GM19240 (cell line): ENCODE measurements around the gene LHFPL3.
"Not testable (repeated sequence)": the region's sequence is repeated elsewhere in the genome, so short reads cannot be mapped to it uniquely, and the experiment has no call there.

Experiments used
- DNase-seq: peaks from one replicate; pipeline ENCODE4 v3.0.0; 2011; ENCODE audit warnings: low spot score; ENCODE audit not compliant: insufficient read length

LHFPL3 gene

DNA sequence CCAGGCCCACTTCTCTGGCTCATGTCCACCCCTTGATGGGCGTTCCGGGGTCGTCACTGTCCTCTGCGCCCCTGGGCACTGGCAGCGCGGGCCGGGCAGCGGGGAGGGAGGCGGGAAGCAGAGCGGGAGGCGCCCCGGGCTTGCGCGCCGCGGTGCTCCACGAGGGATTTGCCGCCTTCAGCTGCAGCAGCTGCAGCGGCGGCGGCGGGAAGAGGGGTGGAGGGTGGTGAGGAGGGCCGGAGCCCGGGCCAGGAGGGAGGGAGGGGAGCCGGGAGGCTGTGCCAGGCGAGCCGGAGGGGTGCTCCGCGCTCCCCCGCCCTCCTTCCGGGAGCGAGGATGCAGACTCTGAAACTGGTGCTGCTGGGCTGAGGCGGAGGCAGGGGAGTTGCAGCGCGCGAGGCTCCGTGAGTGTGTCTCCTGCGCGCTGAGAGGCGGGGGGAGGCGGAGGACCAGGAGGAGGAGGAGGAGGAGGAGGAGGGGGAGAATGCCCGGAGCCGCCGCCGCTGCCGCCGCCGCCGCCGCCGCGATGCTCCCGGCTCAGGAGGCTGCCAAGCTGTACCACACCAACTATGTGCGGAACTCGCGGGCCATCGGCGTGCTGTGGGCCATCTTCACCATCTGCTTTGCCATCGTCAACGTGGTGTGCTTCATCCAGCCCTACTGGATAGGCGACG, at the start of gene LHFPL3:
Gene LHFPL3 (plus strand): TSS at position 308 of the 674 bp plus-strand sequence.
- DNase-seq, result no peak

DNA sequence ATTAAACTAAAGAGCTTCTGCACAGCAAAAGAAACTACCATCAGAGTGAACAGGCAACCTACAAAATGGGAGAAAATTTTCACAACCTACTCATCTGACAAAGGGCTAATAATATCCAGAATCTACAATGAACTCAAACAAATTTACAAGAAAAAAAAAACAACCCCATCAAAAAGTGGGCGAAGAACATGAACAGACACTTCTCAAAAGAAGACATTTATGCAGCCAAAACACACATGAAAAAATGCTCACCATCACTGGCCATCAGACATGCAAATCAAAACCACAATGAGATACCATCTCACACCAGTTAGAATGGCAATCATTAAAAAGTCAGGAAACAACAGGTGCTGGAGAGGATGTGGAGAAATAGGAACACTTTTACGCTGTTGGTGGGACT, 46.7 kb upstream of the LHFPL3 start:
- not testable (repeated sequence) for DNase-seq

DNA sequence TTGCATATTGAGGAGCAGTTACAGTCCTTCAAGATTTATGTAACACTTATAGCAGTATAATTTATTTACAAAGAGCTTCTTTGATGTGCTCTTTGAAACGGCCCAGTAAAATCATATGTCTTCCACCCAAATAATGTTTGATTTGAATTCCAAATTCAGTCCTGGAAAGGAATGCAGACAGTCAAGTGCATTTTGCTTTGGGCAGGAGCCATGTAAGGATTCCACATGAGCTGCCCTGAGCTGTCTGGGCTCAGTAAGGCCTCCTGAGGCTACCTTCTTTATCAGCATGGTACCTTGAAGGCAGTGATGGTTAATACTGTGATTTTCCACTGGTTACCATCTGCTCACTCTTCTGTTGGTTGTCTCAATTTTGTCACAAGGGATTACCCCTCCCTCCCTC, 41.6 kb upstream of the LHFPL3 start:
- no peak for DNase-seq

DNA sequence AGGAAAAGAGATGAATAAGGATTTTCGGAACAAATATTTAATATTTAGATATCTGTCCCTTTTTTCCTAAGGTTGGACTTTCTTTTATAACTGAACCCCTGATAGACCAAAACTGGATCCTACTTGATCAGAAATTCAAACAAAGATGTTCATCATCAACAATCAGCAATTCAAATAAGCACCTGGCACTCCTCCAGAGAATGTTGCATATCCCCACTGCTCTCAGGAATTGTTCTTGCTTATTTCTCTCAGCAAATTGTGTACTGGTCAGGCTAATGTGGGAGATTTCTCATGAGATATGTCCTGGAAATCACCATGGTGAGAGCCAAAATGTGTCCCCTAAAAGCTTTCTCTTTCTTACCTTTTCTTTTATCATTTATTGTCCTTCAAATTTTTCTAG, 40.3 kb upstream of the LHFPL3 start:
- no peak for DNase-seq

DNA sequence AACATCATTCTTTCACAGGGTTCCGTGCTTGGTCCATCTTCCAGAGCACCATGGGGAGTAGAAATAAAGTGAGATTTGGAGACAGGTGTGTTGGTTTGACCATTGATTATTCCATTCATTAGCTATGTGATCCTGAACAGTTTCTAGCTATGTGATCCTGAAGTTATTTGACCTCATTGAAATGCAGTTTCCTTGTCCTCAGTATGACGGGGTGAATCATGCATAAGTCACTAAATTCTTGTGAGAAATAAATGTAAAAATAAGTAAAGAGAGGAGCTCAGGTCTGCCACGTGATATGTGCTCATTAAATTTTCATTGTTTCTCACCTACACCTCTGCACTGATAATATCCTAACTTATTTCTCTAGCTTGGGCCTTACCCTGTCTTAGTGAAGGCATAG, 34.1 kb upstream of the LHFPL3 start:
- DNase-seq, result no peak

DNA sequence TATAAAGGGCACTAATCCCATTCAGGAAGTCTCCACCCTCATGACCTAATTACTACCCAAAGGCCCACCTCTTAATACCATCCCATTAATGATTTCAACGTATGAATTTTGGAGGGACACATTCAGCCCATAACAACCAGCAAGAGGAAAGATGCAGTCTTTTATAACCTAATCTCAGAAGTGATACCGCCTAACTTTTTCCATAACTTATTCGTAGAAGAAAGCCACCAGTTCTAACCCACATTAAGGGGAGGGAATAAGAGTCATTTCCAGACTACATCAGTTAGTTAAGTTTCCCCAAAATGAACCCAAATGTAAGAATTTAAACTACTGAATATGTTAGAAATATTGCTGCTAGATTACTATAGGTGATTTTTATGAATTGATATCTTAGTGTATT, 32.1 kb upstream of the LHFPL3 start:
- DNase-seq, result no peak

DNA sequence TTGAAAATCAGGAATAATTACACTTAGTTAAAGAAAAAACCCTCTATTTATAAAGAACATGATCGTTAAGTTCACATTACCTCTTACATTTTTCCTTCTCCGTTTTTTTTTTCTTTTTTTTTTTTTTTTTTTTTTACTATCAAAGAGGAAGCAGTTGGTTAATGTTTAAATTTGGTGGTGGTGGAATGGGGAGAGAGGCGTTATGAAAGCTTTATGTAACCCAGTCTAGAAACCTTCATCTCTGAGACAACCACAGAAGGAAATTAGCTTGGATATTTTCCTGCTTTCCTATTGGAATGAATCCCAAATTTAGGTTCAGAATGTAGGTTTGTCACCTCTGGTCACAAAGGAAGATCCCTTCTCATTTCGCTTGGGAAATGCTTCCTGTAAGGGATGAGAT, 31.5 kb upstream of the LHFPL3 start:
- DNase-seq, result no peak

DNA sequence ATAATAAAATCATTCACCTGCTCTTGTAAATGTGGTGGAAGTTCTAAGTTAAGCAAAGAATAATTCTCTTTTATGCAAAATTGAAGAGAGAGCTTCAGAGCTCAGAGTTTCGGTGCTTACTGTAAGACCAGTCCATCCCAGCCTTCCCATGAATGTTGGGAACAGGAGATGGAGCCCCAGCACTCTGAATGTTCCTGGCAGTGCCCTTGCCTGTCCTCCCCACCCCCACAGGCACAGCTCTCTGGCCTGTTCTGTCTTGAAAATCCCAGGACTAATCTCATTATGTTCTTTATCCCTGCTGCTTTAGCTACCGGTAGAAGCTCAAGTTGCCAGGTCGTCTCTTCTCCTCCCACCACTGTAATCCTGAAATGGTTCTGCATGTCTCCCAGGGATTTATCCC, 29.1 kb upstream of the LHFPL3 start:
- DNase-seq, result no peak

DNA sequence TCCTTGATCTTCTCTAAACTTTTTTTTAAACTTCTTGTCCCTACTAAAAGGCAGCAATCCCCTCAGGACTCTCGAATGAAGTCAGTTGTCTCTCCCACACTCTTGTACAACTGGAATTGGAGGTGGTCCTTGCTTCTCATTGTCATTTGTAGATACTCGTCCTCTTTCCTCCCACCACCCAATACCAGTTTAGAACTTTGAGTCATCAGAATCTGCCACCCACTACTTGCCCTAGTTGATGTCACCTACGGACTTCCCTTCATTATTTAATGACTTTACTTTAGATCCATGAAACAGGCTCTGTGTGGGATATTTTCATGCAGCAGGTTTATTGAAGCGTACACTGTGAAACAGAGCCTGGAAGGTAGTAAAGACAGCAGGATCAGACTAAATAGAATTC, 28.6 kb upstream of the LHFPL3 start:
- DNase-seq, result no peak

DNA sequence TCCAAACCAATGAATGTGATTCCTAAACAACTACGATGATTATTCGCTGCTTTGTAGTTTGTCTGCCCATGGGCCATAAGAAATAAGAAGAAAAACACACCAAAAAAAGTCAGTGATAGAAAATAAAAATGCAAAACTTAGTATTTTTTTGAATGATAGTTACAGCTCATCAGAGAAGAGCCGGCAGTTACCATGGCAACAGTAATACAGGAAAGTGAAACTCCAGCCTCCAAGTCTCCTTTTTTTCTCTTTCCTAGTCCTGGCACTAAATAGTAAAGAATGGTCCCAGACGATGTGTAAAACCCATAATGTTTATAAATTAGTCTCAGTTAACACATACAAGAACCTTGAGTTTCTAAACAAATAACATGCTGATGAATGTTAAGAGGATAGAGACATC, 21.6 kb upstream of the LHFPL3 start:
- DNase-seq, result no peak

DNA sequence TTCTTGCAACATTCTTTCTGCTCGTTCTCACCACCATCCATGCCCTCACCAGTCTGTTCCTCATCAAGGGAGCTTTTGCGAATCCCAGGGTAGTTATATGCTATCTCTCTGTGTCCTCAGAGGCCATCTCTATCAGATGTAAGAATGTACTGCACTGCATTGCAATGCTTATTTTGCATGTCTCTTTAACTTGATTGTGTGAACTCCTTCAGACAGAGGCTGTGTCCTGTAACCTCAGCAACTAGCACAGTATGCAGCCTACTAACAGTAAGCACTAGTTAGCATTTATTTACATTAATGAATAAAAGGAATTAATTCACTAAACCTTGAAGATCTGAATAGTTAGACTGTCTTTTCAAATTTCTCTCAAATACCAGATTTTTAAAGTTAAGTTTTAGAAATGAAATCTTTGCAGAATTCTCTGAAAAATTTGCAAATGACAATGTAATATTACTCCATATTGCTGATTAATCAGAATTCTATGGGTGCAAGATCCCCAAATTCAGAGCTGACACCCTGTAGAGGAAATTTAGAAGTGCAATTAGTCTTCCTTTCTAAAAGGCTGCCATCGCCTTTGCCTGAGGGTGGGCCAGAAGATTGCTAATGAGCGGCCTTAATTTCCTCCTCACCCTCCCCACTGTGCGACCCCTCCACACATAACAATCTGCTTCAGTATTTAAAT, 10.3 kb upstream of the LHFPL3 start:
- DNase-seq, result no peak

DNA sequence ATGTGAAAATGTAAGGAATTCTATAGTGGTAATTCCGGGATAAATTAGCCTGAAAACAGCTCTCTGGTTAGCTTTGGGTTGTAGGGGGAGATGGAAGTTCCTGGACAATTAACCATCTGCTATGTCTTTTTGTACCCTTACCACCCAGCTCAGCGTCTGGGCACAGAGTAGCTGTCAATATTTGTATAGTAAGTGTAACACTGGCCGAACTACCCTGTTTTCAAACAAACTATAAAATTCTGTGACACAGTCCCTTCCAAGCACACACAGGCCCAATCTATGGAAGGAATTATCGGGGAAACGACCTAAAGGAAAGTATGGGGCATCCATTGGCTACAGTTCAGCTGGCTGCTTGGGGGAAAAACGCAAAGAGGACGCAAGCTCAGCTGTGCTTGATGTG, 869 bp upstream of the LHFPL3 start:
- no peak for DNase-seq

DNA sequence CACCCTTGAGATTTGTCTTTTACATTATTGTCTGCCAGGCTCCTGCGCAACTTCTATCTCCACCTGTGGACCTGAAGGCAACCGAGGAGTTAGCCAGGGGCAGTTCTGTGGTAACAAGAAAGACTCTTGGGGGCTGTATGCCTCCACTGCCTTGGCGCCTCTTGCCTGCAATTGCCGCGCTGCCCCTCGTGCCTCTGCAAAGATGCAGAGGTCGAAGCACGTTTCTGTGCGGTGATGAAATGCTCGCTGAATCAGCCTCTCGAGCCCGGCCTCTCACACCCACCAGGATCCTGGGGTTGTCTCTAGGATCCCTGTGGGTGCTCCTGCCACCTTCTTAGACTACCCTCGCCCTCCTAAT, 486 bp upstream of the LHFPL3 start:
- DNase-seq, result no peak

DNA sequence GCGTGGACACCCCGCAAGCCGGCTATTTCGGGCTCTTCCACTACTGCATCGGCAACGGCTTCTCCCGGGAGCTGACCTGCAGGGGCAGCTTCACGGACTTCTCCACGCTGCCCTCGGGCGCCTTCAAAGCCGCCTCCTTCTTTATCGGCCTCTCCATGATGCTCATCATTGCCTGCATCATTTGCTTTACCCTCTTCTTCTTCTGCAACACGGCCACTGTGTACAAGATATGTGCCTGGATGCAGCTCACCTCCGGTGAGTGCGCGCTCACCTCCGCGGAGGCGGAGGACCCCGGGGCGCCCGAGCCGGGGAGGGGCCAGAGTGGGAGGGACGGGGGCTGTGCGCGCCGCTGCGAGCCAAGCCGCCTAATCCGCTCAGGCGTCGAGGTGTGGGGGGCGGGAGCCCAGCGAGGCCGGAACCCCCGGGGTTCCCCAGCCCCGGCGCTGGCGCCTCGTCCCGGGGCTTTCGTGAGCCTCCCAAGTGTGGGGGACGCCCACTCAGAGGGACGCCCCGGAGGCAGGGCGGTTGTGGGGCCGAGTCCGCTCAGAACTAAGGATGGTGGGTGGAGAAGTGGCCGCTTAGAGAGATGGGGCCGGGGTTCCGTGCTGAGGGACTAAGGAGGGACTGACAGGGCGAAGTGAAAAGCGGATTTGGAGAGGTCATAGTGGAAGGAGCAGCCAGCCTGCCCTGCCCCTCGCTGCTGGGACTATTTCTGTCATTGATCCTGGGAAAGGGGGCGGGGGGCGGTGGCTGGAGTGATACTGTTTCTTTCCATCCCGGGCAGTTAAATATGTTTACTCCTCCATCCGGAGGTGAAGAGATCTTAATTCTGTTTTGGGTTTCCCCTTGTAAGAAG, 795 bp downstream of the LHFPL3 start:
- no peak for DNase-seq

DNA sequence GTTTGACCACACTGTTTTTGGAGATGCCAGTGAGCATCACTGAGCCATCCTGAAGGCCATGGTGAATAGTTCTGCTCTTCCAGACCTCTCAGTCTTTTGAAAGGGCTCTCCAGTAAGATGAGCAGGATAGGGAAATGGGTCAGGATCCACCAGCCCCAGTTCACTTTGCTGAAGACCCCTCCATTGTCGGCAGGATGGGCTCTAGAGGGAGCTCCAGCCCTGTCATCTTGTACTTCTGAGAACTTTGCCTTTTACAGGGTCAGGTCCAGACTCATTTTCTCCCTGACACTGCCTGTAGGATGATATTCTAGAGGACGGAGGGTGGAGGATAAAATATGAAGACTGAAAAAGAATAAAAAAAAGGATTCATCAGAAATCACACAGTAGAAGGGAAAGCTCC, 13.1 kb downstream of the LHFPL3 start:
- no peak for DNase-seq

DNA sequence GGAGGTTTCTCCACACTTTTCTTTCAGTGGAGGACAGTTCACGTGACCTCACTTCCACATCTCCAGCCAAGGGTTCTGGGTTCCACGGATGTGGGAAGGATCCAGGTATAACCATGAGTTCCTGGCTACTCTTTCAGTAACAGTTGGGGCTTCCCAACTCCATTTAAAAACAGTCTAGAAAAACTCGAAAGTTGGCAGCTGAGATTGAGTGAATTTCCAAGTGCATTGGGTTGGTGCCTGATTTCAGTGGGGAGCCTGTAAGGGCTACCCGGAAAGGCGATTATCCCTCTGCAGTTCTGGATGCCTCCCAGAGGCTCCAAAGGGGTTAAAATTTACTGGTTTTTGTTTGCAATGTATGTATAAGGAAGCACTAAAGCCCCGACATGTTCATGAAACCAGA, 24.3 kb downstream of the LHFPL3 start:
- DNase-seq, result no peak

DNA sequence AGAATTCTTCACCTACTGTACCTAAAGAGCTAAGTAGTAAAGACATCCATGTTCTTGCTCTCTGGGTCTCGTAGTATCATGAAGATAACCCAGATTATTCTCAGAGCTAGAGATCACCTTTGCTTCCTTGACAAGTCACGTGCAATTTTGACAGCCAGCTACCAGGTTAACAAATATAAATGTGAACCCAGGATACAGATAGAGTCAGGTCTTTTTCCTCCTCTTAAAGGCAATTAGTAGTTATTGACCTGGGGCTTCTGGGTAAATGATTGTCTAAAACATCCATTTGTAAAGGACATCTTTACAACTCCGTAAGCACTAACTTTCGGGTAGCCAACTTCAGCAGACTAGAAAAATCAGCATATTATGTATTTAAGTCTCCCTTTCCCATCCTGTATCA, 28.8 kb downstream of the LHFPL3 start:
- no peak for DNase-seq

DNA sequence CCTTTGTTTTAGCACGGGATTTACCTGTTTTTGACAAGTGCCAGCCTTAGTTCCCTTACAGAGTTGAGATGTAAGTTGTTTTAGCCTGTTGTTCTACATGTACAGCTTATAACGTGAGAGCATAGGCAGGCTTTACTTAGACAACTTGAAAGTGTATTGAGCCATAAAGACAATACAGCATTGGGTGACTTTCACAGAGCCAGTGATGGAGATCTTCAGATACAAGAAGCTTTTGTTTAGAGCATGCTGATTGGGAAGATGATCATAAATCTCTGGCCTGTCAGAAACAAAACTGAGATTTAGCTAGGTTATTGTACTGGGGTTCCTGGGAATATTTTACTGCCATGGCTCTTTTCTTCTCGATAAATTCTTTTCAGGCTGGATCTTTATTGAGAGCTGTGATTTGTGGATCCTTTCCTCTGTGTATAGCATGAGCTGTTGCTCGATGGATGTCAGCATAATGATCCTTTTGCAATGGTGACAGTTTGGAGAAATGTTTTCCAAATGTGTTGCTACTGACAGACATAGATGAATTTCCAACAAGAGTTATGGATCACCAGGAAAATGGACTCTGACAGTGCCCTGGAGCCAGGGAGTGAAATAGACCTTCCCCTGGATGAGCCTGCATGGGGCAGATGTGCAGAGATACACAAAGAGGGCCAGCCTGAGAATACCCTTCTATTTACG, 30.2 kb downstream of the LHFPL3 start:
- no peak for DNase-seq

DNA sequence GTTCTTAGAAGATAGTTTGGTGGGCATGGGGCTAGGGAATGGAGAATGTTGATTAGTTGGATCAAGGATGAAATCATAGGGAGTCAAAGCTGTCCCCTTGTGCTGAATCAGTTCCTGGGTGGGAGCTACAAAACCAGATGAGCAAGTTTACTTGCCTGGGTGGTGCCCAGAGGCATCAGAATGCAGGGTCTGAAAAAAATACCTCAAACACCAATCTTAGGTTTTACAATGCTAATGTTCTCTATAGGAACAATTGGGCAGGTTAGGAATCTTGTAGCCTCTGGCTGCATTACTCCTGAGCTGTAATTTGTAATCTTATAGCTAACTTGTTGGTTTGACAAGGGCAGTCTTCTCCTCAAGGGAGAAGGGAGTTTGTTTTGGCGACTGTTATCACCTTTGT, 34.4 kb downstream of the LHFPL3 start:
- no peak for DNase-seq

DNA sequence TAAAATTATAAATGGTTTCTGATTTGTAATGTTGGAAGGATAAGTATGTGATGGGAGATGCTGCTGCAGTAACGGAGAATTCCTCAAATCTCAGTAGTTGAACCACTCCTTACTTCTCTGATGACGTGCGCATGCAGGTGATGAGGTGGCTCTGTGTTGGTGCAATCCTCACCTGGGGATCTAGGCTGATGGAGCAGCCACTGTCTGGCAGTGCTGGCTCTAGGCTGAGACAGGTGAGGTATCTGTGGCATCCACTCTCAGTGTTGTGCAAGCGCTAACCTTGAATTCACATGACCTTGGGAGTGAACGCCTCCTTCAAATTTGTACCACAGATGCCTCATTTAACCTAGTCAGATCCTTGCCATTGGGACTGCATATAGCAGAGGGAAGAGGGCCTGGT, 35.0 kb downstream of the LHFPL3 start:
- DNase-seq, result no peak

DNA sequence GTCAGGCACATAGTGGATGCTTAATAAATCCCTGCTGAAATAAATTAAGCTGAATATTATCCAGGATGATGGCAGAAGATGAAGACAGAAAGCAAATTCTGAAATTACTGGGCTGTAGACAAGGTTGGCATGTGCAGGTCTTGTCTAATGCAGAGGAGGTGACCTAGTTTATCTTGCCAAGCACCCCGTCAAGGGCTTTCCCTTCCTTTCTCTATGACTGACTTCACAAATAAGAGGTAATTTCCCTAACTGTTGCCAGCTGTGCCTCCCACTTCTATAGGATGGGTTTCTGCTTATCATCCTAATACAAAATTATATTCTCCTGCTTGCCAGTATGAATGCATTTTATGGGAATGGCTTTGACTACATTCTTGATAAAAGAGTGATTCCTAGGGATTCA, 38.0 kb downstream of the LHFPL3 start:
- DNase-seq, result no peak

DNA sequence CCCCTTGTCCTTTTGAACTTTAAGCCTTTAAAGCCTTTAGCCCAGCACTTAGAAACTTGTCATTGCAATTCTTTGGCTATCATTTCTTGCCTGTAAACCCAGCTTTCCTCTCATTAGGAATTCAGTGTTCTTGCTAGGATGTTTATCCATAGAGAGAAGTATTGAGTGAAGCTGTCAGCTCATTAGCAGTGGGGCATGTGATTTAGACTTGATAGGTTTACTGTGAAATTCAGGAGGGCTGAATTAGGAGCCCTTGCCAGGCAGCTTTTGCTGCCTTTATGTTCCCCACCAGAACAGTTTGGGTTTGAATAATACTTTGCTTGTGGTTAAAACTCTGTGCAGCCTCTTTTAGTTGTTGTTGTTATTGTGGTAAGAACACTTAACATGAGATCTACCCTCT, 39.5 kb downstream of the LHFPL3 start:
- DNase-seq, result no peak
